Neural progenitor cell (in vitro differentiated cells): ENCODE data around the gene SPINDOC. TPM values are rescaled to one million over a fixed set of nuclear protein-coding genes. Genes with fewer than 3 reads are reported as not detected.

Source experiments
- DNase-seq: peaks from one replicate; pipeline ENCODE4 v3.0.0-alpha.2; 2016; ENCODE audit warnings: low spot score
- H2AFZ ChIP-seq: fragments of 200-600 bp; sonication (generic); replicated peaks from 2 replicates; pipeline ENCODE4 v1.6.1; 2016; ENCODE audit warnings: antibody characterized with exemption
- H3F3A ChIP-seq: fragments of 200-600 bp; sonication (generic); 2 replicates; pipeline ENCODE4 v1.6.1; 2016; ENCODE audit warnings: antibody characterized with exemption, low read depth
- H3K27ac ChIP-seq: fragments of 200-600 bp; sonication (generic); 2 replicates; pipeline ENCODE4 v1.5.1; 2016; ENCODE audit warnings: mild to moderate bottlenecking
- H3K27me3 ChIP-seq: fragments of 200-600 bp; sonication (generic); 2 replicates; pipeline ENCODE4 v1.6.1; 2016; ENCODE audit warnings: mild to moderate bottlenecking, moderate library complexity
- H3K36me3 ChIP-seq: fragments of 200-600 bp; sonication (generic); 2 replicates; pipeline ENCODE4 v1.5.1; 2016
- H3K4me1 ChIP-seq: fragments of 200-600 bp; sonication (generic); 2 replicates; pipeline ENCODE4 v1.6.1; 2016; ENCODE audit warnings: mixed run types
- H3K4me2 ChIP-seq: fragments of 200-600 bp; sonication (generic); 2 replicates; pipeline ENCODE4 v1.6.1; 2016
- H3K4me3 ChIP-seq: fragments of 200-600 bp; sonication (generic); 2 replicates; pipeline ENCODE4 v1.5.1; 2016
- H3K79me2 ChIP-seq: fragments of 200-600 bp; sonication (generic); 2 replicates; pipeline ENCODE4 v1.6.1; 2016; ENCODE audit warnings: low read depth
- H3K9ac ChIP-seq: fragments of 200-600 bp; sonication (generic); 2 replicates; pipeline ENCODE4 v1.6.1; 2016
- H3K9me3 ChIP-seq: fragments of 200-600 bp; sonication (generic); 2 replicates; pipeline ENCODE4 v1.5.1; 2016; ENCODE audit warnings: low read depth
- H4K20me1 ChIP-seq: fragments of 200-600 bp; sonication (generic); 2 replicates; pipeline ENCODE4 v1.6.1; 2016; ENCODE audit warnings: low read depth
- H3K27ac Mint-ChIP-seq: 3 replicates; pipeline ENCODE4 v1.8.0; 2021; ENCODE audit warnings: mixed read lengths
- H3K27me3 Mint-ChIP-seq: 2 replicates; pipeline ENCODE4 v1.8.0; 2022; ENCODE audit warnings: low read depth, mild to moderate bottlenecking, inconsistent platforms, moderate library complexity, mixed read lengths; ENCODE audit not compliant: insufficient read depth
- H3K36me3 Mint-ChIP-seq: 3 replicates; pipeline ENCODE4 v1.8.0; 2021; ENCODE audit warnings: mixed read lengths
- H3K4me1 Mint-ChIP-seq: 3 replicates; pipeline ENCODE4 v1.8.0; 2021; ENCODE audit warnings: mixed read lengths
- H3K4me3 Mint-ChIP-seq: 3 replicates; pipeline ENCODE4 v1.8.0; 2021; ENCODE audit warnings: mild to moderate bottlenecking, moderate library complexity, mixed read lengths
- H3K9me3 Mint-ChIP-seq: 3 replicates; pipeline ENCODE4 v1.8.0; 2020; ENCODE audit warnings: mixed read lengths
- EZH2 ChIP-seq: fragments of 200-600 bp; sonication (generic); IDR thresholded peaks from 2 replicates; pipeline ENCODE4 v1.6.1; 2017; ENCODE audit warnings: antibody characterized with exemption, mild to moderate bottlenecking, moderate library complexity
- EZH2phosphoT487 ChIP-seq: fragments of 200-600 bp; sonication (generic); IDR thresholded peaks from 2 replicates; pipeline ENCODE4 v1.6.1; 2017; ENCODE audit warnings: antibody characterized with exemption
- total RNA-seq: library from RNA; depleted of rRNA; stranded (reverse); fragments of >200 nt; gene quantifications from 2 replicates; pipeline ENCODE4 v1.2.3, GENCODE V29; 2015; ENCODE audit warnings: low replicate concordance
- TF ChIP-seq, protein P1 (sequence below): fragments of 200-600 bp; sonication (generic); IDR thresholded peaks from 2 replicates; pipeline ENCODE4 v1.5.1; 2017; ENCODE audit warnings: antibody characterized with exemption, mild to moderate bottlenecking

The SPINDOC gene
- total RNA-seq, 1 donor from 2014 or later: 27.2 TPM

DNA sequence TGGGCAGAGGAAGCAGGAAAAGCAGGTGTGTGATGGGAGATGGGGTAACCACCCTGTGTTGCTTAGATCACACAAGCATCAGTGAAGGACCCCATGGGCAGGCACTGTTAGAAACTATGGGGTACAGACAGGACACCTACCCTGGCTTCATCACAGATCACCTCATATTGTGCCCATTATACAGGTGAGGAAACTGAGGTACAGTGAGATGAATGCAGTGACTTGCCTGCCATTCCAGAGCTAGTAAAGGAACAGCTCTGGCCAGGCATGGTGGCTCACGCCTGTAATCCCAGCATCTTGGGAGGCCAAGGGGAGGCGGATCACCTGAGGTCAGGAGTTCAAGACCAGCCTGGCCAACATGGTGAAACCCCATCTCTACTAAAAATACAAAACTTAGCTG is 19.8 kb downstream of the SPINDOC start:
- H3K36me3 ChIP-seq: no peaks in the 10 kb centered on the region
- TF ChIP-seq EZH2 (no peak), EZH2phosphoT487 (no peak)
- TF ChIP-seq, protein P1, sequence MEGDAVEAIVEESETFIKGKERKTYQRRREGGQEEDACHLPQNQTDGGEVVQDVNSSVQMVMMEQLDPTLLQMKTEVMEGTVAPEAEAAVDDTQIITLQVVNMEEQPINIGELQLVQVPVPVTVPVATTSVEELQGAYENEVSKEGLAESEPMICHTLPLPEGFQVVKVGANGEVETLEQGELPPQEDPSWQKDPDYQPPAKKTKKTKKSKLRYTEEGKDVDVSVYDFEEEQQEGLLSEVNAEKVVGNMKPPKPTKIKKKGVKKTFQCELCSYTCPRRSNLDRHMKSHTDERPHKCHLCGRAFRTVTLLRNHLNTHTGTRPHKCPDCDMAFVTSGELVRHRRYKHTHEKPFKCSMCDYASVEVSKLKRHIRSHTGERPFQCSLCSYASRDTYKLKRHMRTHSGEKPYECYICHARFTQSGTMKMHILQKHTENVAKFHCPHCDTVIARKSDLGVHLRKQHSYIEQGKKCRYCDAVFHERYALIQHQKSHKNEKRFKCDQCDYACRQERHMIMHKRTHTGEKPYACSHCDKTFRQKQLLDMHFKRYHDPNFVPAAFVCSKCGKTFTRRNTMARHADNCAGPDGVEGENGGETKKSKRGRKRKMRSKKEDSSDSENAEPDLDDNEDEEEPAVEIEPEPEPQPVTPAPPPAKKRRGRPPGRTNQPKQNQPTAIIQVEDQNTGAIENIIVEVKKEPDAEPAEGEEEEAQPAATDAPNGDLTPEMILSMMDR: no peak
- Mint-ChIP-seq H3K4me3 (no peak overlapping the region), H3K4me1 (peaks cover 11% of the 10 kb centered on the region), H3K27ac (no peak overlapping the region), H3K9me3 (no peaks in the 10 kb centered on the region), H3K36me3 (peaks cover 5% of the 10 kb centered on the region), H3K27me3 (peaks cover 8% of the 10 kb centered on the region)
- H3K27ac ChIP-seq: no peak overlapping the region
- peaks cover 10% of the 10 kb centered on the region for H3K4me1 ChIP-seq
- H4K20me1 ChIP-seq: peaks cover 4% of the 10 kb centered on the region
- H3K4me3 ChIP-seq: no peak overlapping the region
- H3K79me2 ChIP-seq: no peaks in the 10 kb centered on the region
- H3K9ac ChIP-seq: no peak overlapping the region
- no peaks in the 10 kb centered on the region for H3K9me3 ChIP-seq
- peaks cover 15% of the 10 kb centered on the region for H3F3A ChIP-seq
- H2AFZ ChIP-seq: no peak overlapping the region
- H3K27me3 ChIP-seq: no peaks in the 10 kb centered on the region
- DNase-seq: no peak
- no peak overlapping the region for H3K4me2 ChIP-seq

DNA sequence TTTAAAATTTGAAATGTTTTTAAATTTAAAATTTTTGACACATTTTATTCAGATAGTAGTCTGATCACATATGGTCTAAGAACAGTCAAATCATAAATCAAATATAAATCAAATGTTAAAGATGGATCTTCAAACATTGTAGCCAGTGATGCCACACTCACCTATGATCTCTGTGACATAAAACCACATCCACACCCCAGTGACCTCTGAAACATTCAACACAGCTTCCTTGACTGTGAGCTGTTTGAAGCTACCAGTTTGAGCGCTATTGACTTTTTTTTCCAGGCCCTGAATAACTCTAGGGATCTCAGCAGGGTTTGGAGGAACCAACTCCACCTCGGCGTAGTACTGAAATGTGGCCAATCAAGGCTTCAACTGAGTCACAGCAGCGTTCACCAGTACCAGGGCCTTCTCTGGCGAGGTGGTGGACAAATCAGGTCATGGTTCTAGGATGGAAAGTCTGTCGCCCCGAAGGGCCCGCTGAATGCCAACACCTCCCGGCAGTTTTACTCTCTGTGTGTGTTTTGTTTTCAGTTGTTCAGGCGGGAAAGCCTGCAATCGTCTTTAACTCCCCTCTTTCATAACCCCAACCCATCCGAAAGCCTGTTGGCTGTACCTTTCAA is 21.4 kb downstream of the SPINDOC start:
- Histone ChIP-seq H3K4me2 (no peak overlapping the region), H3K27ac (no peak overlapping the region), H3K9ac (peak overlapping the region; percentile 21), H3K36me3 (no peaks in the 10 kb centered on the region), H3K79me2 (peaks cover 5% of the 10 kb centered on the region), H3K4me3 (no peak overlapping the region), H3K27me3 (no peaks in the 10 kb centered on the region), H3K9me3 (no peaks in the 10 kb centered on the region), H2AFZ (no peak overlapping the region), H3K4me1 (peaks cover 14% of the 10 kb centered on the region), H3F3A (peaks cover 14% of the 10 kb centered on the region), H4K20me1 (peaks cover 4% of the 10 kb centered on the region)
- no peak for DNase-seq
- Mint-ChIP-seq H3K27ac (peak overlapping the region; percentile 9), H3K36me3 (peaks cover under 1% of the 10 kb centered on the region), H3K4me1 (peaks cover 14% of the 10 kb centered on the region), H3K27me3 (peaks cover 8% of the 10 kb centered on the region), H3K4me3 (no peak overlapping the region), H3K9me3 (no peaks in the 10 kb centered on the region)
- TF ChIP-seq, protein P1: no peak
- no peak for TF ChIP-seq EZH2phosphoT487
- TF ChIP-seq EZH2: no peak

DNA sequence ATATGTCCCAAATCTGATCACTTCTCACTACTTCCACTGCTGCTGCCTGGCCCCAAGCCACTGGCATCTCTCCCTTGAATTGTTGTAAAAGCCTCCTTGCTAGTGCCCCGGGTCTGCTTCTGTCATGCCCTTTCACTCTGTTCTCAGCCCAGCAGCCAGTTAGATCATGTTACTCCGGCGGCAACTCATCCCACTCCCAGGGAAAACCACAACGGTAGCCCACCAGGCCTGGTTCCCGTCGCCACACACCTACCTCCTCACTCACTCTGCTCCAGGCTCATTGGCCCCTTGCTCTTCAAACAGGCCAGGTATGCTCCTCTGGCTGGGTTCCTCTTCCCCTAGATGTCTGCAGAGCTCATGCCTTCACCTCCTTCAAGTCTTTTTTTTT is 21.9 kb downstream of the SPINDOC start:
- no peaks in the 10 kb centered on the region for H3K36me3 ChIP-seq
- no peaks in the 10 kb centered on the region for H3K9me3 Mint-ChIP-seq
- H3F3A ChIP-seq: peaks cover 9% of the 10 kb centered on the region
- no peak overlapping the region for H3K27ac ChIP-seq
- peaks cover 10% of the 10 kb centered on the region for H3K79me2 ChIP-seq
- peaks cover 14% of the 10 kb centered on the region for H3K4me1 ChIP-seq
- H3K27me3 Mint-ChIP-seq: peaks cover 9% of the 10 kb centered on the region
- peak overlapping the region; percentile 21 for H3K9ac ChIP-seq
- no peaks in the 10 kb centered on the region for H3K27me3 ChIP-seq
- peaks cover 10% of the 10 kb centered on the region for H4K20me1 ChIP-seq
- no peaks in the 10 kb centered on the region for H3K36me3 Mint-ChIP-seq
- peaks cover 15% of the 10 kb centered on the region for H3K4me1 Mint-ChIP-seq
- DNase-seq: no peak
- no peaks in the 10 kb centered on the region for H3K9me3 ChIP-seq
- H3K4me3 Mint-ChIP-seq: no peak overlapping the region
- no peak overlapping the region for H3K4me3 ChIP-seq
- H3K27ac Mint-ChIP-seq: peak overlapping the region; percentile 9
- no peak overlapping the region for H3K4me2 ChIP-seq
- no peak overlapping the region for H2AFZ ChIP-seq
- TF ChIP-seq EZH2: no peak

DNA sequence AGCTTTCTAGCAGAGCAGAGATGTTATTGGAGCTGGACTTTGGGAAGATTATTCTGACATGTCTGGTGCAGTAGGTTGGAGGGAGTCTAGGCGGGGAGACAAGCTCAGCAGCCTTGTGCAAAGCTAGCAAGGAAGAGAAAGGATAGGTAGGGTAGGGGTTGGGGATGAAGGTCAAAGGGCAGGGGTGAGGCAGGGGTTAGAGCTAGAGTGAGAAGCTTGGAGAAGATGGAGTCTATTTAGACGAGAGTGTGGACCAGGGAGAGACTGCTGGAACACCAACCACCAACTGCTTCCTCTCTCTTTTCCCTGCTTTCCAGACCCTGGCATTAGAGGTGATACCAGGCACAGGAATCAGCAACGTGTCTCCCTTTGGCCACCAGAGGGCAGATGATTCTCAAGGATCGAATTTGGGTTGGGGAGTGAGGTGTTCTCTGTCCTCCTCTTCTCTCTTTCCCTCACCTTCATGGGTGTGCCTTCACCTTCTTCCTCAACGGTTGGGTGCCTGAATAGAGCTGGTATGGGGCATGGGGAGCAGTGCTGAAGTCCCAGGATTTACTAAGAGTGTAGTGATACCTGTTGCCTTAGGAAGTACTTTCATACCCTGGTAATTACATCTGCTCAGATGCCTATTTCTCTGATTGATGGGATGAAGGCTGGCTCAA is 23.9 kb downstream of the SPINDOC start:
- peak; percentile 90 for DNase-seq
- Mint-ChIP-seq H3K36me3 (peaks cover 3% of the 10 kb centered on the region), H3K27ac (no peak overlapping the region), H3K9me3 (no peaks in the 10 kb centered on the region), H3K4me1 (peaks cover 33% of the 10 kb centered on the region), H3K4me3 (peak overlapping the region; percentile 55), H3K27me3 (peaks cover 9% of the 10 kb centered on the region)
- no peak overlapping the region for H3K9ac ChIP-seq
- no peaks in the 10 kb centered on the region for H3K27me3 ChIP-seq
- peaks cover 25% of the 10 kb centered on the region for H3K4me1 ChIP-seq
- no peak overlapping the region for H3K27ac ChIP-seq
- no peak overlapping the region for H2AFZ ChIP-seq
- H4K20me1 ChIP-seq: peaks cover 30% of the 10 kb centered on the region
- H3K79me2 ChIP-seq: peaks cover 30% of the 10 kb centered on the region
- no peak overlapping the region for H3K4me3 ChIP-seq
- no peaks in the 10 kb centered on the region for H3K36me3 ChIP-seq
- TF ChIP-seq, protein P1: peak; percentile 80
- no peak for TF ChIP-seq EZH2
- no peak overlapping the region for H3K4me2 ChIP-seq
- H3K9me3 ChIP-seq: no peaks in the 10 kb centered on the region
- H3F3A ChIP-seq: peaks cover 11% of the 10 kb centered on the region
